ENCODE data around the gene MILR1. TPM values are rescaled to one million over a fixed set of nuclear protein-coding genes. Genes with fewer than 3 reads are reported as not detected.
A peak's percentile ranks its signal among the peaks of the same experiment; 100 is the strongest.

MILR1 gene
- total RNA-seq, 3 donors from 2014 or later (not counting 1 experiment from before 2014, with no cell fraction given), result 2.2 to 12.0 (median 3.3) TPM

- no peak for ATAC-seq
- peak overlapping the region; percentile 97 to 99 for H3K27ac Mint-ChIP-seq
- Histone ChIP-seq H3K9me3 (ENCODE audit: control insufficient read depth, insufficient read depth, low read length) (no peaks in the 10 kb centered on the region), H3K27ac (ENCODE audit: low read length) (no peak overlapping the region), H3K27me3 (ENCODE audit: control insufficient read depth, insufficient read depth, low read length) (no peaks in the 10 kb centered on the region), H3K36me3 (ENCODE audit: control insufficient read depth, insufficient read depth, low read length) (peaks cover 75% of the 10 kb centered on the region), H3K4me1 (ENCODE audit: control insufficient read depth, insufficient read depth, low read length) (peaks cover 27% of the 10 kb centered on the region), H3K4me3 (ENCODE audit: low read length) (no peak overlapping the region)
- H3K4me3 Mint-ChIP-seq, result peak overlapping the region; percentile 47
- H3K27me3 Mint-ChIP-seq (ENCODE audit: low read depth in 2 of 2), result no peaks in the 10 kb centered on the region
- TF ChIP-seq, protein P1, sequence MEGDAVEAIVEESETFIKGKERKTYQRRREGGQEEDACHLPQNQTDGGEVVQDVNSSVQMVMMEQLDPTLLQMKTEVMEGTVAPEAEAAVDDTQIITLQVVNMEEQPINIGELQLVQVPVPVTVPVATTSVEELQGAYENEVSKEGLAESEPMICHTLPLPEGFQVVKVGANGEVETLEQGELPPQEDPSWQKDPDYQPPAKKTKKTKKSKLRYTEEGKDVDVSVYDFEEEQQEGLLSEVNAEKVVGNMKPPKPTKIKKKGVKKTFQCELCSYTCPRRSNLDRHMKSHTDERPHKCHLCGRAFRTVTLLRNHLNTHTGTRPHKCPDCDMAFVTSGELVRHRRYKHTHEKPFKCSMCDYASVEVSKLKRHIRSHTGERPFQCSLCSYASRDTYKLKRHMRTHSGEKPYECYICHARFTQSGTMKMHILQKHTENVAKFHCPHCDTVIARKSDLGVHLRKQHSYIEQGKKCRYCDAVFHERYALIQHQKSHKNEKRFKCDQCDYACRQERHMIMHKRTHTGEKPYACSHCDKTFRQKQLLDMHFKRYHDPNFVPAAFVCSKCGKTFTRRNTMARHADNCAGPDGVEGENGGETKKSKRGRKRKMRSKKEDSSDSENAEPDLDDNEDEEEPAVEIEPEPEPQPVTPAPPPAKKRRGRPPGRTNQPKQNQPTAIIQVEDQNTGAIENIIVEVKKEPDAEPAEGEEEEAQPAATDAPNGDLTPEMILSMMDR (IDR thresholded peaks at IDR 0.05), result no peak
- peaks cover 67% of the 10 kb centered on the region for H3K36me3 Mint-ChIP-seq
- peak in 1 of 2 donors; percentile 54 for DNase-seq
- no peaks in the 10 kb centered on the region for H3K9me3 Mint-ChIP-seq
- WGBS (ENCODE audit: insufficient coverage), result 95% methylated on average over 6 of the region's 6 CpGs
- intact Hi-C loops (cut with micrococcal nuclease), result no loop called here
- peaks cover 79 to 90% of the 10 kb centered on the region in 2 donors for H3K4me1 Mint-ChIP-seq
These were observed 51.0 kb downstream of the MILR1 start for GRCh38 chr17:64499805-64500486.

GRCh38 chr17:64500487-64500859 lies 51.6 kb downstream of the MILR1 start:
- no peak overlapping the region for H3K4me3 ChIP-seq (ENCODE audit: low read length)
- peaks cover 84 to 92% of the 10 kb centered on the region in 2 donors for H3K4me1 Mint-ChIP-seq
- peak in 1 of 2 donors; percentile 45 for DNase-seq
- no peaks in the 10 kb centered on the region for H3K27me3 Mint-ChIP-seq (ENCODE audit: low read depth in 2 of 2)
- peak overlapping the region; percentile 97 to 99 for H3K27ac Mint-ChIP-seq
- ATAC-seq, result no peak
- H3K36me3 Mint-ChIP-seq, result peaks cover 72% of the 10 kb centered on the region
- TF ChIP-seq, protein P1 (IDR thresholded peaks at IDR 0.05), result no peak
- H3K36me3 ChIP-seq (ENCODE audit: control insufficient read depth, insufficient read depth, low read length), result peaks cover 75% of the 10 kb centered on the region
- no peak overlapping the region for H3K27ac ChIP-seq (ENCODE audit: low read length)
- no peaks in the 10 kb centered on the region for H3K9me3 ChIP-seq (ENCODE audit: control insufficient read depth, insufficient read depth, low read length)
- peaks cover 22% of the 10 kb centered on the region for H3K4me1 ChIP-seq (ENCODE audit: control insufficient read depth, insufficient read depth, low read length)
- intact Hi-C loops (cut with micrococcal nuclease), result no loop called here
- H3K27me3 ChIP-seq (ENCODE audit: control insufficient read depth, insufficient read depth, low read length), result no peaks in the 10 kb centered on the region
- H3K4me3 Mint-ChIP-seq, result peak overlapping the region; percentile 47
- 93% methylated on average over 7 of the region's 8 CpGs for WGBS (ENCODE audit: insufficient coverage)
- H3K9me3 Mint-ChIP-seq, result no peaks in the 10 kb centered on the region

- peak in 1 of 2 donors; percentile 53 for DNase-seq
- WGBS (ENCODE audit: insufficient coverage), result 90% methylated on average over 8 of the region's 11 CpGs
- peak overlapping the region; percentile 97 to 99 for H3K27ac Mint-ChIP-seq
These were observed 52.2 kb downstream of the MILR1 start for GRCh38 chr17:64500862-64501765.

More at GRCh38 chr17:64500862-64501765, 52.2 kb downstream of the MILR1 start:
- H3K4me1 Mint-ChIP-seq, result peaks cover 88% of the 10 kb centered on the region in 2 donors
- peak overlapping the region; percentile 47 for H3K4me3 Mint-ChIP-seq
- H3K27me3 Mint-ChIP-seq (ENCODE audit: low read depth in 2 of 2), result no peaks in the 10 kb centered on the region
- no peaks in the 10 kb centered on the region for H3K9me3 ChIP-seq (ENCODE audit: control insufficient read depth, insufficient read depth, low read length)
- peaks cover 15% of the 10 kb centered on the region for H3K4me1 ChIP-seq (ENCODE audit: control insufficient read depth, insufficient read depth, low read length)
- no peak for ATAC-seq
- no peaks in the 10 kb centered on the region for H3K9me3 Mint-ChIP-seq
- H3K36me3 ChIP-seq (ENCODE audit: control insufficient read depth, insufficient read depth, low read length), result peaks cover 75% of the 10 kb centered on the region
- TF ChIP-seq, protein P1 (IDR thresholded peaks at IDR 0.05), result no peak
- H3K27me3 ChIP-seq (ENCODE audit: control insufficient read depth, insufficient read depth, low read length), result no peaks in the 10 kb centered on the region
- peaks cover 78% of the 10 kb centered on the region for H3K36me3 Mint-ChIP-seq
- intact Hi-C loops (cut with micrococcal nuclease), result no loop called here
- H3K4me3 ChIP-seq (ENCODE audit: low read length), result no peak overlapping the region
- H3K27ac ChIP-seq (ENCODE audit: low read length), result no peak overlapping the region
